K562 (cell line): ENCODE data around the gene POLD2. TPM values are rescaled to one million over a fixed set of nuclear protein-coding genes. Genes with fewer than 3 reads are reported as not detected.

Experiments used
- GABPB1 ChIP-seq: sonication (generic); formaldehyde crosslinking; IDR thresholded peaks from 2 replicates; pipeline ENCODE4 v1.8.0; 2022; ENCODE audit warnings: mild to moderate bottlenecking, missing genetic modification reagents
- KAT8 ChIP-seq: fragments of 450-650 bp; IDR thresholded peaks from 2 replicates; pipeline ENCODE4 v1.6.1; 2016; ENCODE audit warnings: low read depth, mild to moderate bottlenecking
- NCOA6 ChIP-seq: fragments of 450-650 bp; IDR thresholded peaks from 2 replicates; pipeline ENCODE4 v1.6.1; 2017; ENCODE audit warnings: mild to moderate bottlenecking
- PRPF4 ChIP-seq: fragments of 200-400 bp; formaldehyde crosslinking; IDR thresholded peaks from one replicate; pipeline ENCODE4 v1.6.1; 2017; ENCODE audit warnings: low read length, low read depth, mild to moderate bottlenecking; ENCODE audit not compliant: insufficient read depth, poor library complexity, severe bottlenecking
- ZNF253 ChIP-seq: fragments of 250-450 bp; sonication (Bioruptor Pico); conservative IDR thresholded peaks from 2 replicates; pipeline ENCODE4 v1.6.1; 2021; ENCODE audit warnings: mild to moderate bottlenecking
- ZNF699 ChIP-seq: fragments of 250-450 bp; sonication (Bioruptor Pico); IDR thresholded peaks from 2 replicates; pipeline ENCODE4 v1.8.0; 2021; ENCODE audit warnings: mild to moderate bottlenecking, moderate library complexity; ENCODE audit not compliant: insufficient replicate concordance
- polyA plus RNA-seq, 8 experiments: library from polyadenylated mRNA; depleted of rRNA in 4 of 8; stranded (reverse) in 5 of 8; unstranded in 3 of 8; fragments of >200 nt; fragmentation: Nextera tagmentation in 2 of 8; fragmentation: Illumina TruSeq in 1 of 8; extraction: Ambion mirVana in 2 of 8; extraction: Trizol in 1 of 8; gene quantifications; 2 replicates each; pipeline versions ENCODE4 v1.2.1 to v1.2.3, GENCODE V29; 2011 to 2014; ENCODE audit warnings: inconsistent platforms in 1 of 8, missing spikeins in 1 of 8
- total RNA-seq, 7 experiments: library from RNA; depleted of rRNA in 6 of 7; stranded (reverse); fragments of >200 nt in 6 of 7; fragmentation: Illumina TruSeq in 2 of 7; extraction: Trizol in 2 of 7; gene quantifications; 2 replicates each; pipeline versions ENCODE4 v1.2.1 to v1.2.3, GENCODE V29; 2011 to 2021; ENCODE audit warnings: low replicate concordance in 1 of 7
- TF ChIP-seq, protein P1 (sequence below): fragments of 250-450 bp; sonication (Bioruptor Pico); IDR thresholded peaks from 2 replicates; pipeline ENCODE4 v1.5.0; 2020; ENCODE audit warnings: mild to moderate bottlenecking, borderline replicate concordance
- TF ChIP-seq, protein P2 (sequence below): fragments of 450-650 bp; IDR thresholded peaks from 2 replicates; pipeline ENCODE4 v1.6.1; 2016; ENCODE audit warnings: mild to moderate bottlenecking
- TF ChIP-seq, protein P3 (sequence below): fragments of 250-450 bp; sonication (Bioruptor Pico); IDR thresholded peaks from 2 replicates; pipeline ENCODE4 v1.4.0; 2020; ENCODE audit warnings: mild to moderate bottlenecking, moderate library complexity
- TF ChIP-seq, protein P4 (sequence below): sonication (generic); formaldehyde crosslinking; IDR thresholded peaks from 2 replicates; pipeline ENCODE4 v1.8.0; 2022; ENCODE audit warnings: mild to moderate bottlenecking, missing genetic modification reagents

The POLD2 gene
- total and polyA plus RNA-seq, 9 of the 15 experiments (the other 6 are each of a cell fraction or from before 2014, with no cell fraction given): 29.7 to 259 (median 225) TPM

DNA sequence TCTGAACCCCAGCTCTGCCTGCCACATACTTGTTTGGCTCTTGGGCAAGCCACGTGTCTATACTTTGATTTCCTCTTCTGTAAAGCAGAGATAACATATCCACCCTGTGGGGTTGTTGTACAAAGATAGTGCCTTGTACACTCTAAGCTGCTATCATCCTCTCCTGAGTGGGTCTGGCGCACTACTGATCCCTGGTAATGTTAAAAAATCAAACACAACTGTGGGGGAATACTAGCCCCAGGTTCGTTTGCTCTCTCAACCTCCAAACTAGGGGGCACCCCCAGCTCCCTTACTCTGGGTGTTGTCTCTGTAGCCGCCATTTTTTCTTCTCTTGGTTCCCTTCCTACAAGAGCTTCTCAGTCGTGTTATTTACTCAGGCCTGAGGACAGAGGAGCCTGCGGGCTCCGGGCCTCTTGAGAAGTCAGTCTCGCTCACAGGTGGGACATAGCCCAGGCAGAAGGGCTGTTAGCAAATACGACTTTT is 42.0 kb downstream of the POLD2 start (continued):
- TF ChIP-seq, protein P1, sequence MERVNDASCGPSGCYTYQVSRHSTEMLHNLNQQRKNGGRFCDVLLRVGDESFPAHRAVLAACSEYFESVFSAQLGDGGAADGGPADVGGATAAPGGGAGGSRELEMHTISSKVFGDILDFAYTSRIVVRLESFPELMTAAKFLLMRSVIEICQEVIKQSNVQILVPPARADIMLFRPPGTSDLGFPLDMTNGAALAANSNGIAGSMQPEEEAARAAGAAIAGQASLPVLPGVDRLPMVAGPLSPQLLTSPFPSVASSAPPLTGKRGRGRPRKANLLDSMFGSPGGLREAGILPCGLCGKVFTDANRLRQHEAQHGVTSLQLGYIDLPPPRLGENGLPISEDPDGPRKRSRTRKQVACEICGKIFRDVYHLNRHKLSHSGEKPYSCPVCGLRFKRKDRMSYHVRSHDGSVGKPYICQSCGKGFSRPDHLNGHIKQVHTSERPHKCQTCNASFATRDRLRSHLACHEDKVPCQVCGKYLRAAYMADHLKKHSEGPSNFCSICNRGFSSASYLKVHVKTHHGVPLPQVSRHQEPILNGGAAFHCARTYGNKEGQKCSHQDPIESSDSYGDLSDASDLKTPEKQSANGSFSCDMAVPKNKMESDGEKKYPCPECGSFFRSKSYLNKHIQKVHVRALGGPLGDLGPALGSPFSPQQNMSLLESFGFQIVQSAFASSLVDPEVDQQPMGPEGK: no peak
- TF ChIP-seq, protein P2, sequence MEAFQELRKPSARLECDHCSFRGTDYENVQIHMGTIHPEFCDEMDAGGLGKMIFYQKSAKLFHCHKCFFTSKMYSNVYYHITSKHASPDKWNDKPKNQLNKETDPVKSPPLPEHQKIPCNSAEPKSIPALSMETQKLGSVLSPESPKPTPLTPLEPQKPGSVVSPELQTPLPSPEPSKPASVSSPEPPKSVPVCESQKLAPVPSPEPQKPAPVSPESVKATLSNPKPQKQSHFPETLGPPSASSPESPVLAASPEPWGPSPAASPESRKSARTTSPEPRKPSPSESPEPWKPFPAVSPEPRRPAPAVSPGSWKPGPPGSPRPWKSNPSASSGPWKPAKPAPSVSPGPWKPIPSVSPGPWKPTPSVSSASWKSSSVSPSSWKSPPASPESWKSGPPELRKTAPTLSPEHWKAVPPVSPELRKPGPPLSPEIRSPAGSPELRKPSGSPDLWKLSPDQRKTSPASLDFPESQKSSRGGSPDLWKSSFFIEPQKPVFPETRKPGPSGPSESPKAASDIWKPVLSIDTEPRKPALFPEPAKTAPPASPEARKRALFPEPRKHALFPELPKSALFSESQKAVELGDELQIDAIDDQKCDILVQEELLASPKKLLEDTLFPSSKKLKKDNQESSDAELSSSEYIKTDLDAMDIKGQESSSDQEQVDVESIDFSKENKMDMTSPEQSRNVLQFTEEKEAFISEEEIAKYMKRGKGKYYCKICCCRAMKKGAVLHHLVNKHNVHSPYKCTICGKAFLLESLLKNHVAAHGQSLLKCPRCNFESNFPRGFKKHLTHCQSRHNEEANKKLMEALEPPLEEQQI: peak; percentile 56
- TF ChIP-seq KAT8 (no peak), NCOA6 (no peak), ZNF699 (no peak), GABPB1 (CRISPR knock-in tag) (no peak), ZNF253 (CRISPR knock-in tag) (no peak), PRPF4 (no peak)
- TF ChIP-seq, protein P3, sequence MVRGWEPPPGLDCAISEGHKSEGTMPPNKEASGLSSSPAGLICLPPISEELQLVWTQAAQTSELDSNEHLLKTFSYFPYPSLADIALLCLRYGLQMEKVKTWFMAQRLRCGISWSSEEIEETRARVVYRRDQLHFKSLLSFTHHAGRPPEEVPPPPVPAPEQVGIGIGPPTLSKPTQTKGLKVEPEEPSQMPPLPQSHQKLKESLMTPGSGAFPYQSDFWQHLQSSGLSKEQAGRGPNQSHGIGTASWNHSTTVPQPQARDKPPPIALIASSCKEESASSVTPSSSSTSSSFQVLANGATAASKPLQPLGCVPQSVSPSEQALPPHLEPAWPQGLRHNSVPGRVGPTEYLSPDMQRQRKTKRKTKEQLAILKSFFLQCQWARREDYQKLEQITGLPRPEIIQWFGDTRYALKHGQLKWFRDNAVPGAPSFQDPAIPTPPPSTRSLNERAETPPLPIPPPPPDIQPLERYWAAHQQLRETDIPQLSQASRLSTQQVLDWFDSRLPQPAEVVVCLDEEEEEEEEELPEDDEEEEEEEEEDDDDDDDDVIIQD (CRISPR knock-in tag): no peak
- TF ChIP-seq, protein P4, sequence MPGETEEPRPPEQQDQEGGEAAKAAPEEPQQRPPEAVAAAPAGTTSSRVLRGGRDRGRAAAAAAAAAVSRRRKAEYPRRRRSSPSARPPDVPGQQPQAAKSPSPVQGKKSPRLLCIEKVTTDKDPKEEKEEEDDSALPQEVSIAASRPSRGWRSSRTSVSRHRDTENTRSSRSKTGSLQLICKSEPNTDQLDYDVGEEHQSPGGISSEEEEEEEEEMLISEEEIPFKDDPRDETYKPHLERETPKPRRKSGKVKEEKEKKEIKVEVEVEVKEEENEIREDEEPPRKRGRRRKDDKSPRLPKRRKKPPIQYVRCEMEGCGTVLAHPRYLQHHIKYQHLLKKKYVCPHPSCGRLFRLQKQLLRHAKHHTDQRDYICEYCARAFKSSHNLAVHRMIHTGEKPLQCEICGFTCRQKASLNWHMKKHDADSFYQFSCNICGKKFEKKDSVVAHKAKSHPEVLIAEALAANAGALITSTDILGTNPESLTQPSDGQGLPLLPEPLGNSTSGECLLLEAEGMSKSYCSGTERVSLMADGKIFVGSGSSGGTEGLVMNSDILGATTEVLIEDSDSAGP: no peak
